A204.1 (cell line): ENCODE results near the gene ENHO.
"Not testable (repeated sequence)": the region's sequence is repeated elsewhere in the genome, so short reads cannot be mapped to it uniquely, and the experiment has no call there.

Source experiments
- FAIRE-seq: peaks from 2 replicates; lab custom pipeline; 2012; peaks lifted over from hg19 to GRCh38; lab: Jason Lieb, UNC

The ENHO gene

DNA sequence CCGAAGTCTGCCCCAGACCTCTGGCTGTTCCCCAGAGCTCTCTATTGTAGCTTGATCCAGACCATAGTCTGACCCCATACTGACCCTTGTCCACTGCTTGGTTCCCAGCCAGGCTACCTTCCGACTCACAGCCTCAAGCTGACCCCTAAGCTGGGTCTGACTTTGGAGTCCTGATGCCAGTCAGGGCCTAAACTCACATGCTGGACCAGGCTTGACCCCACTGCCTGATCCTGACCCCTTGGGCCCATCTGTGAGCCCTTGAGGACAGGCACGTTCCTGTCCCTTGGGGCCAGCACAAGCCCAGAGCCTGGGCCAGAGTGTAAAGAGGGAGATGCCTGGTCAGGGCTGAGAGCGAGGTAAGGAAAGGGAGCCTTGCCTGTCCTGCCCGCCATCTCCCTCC, 32.7 kb upstream of the ENHO start:
- FAIRE-seq = no peak

DNA sequence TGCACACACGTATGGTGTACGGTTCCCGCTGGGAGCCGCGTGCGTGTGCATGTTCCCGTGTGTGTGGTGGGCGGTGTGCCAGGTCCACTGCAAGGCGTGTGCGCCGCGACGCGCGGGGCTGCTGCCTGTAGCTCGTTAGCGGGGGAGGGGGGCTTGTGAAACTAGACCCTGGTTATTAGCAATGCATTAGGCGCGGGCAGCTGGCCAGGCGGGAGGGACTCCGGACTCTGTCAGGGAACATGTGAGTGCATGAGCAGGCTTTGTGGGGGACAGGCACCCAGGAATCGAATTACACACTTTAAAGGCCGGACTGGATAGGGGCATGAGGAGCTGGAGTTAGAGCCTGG, 32.2 kb upstream of the ENHO start:
- FAIRE-seq = no peak

DNA sequence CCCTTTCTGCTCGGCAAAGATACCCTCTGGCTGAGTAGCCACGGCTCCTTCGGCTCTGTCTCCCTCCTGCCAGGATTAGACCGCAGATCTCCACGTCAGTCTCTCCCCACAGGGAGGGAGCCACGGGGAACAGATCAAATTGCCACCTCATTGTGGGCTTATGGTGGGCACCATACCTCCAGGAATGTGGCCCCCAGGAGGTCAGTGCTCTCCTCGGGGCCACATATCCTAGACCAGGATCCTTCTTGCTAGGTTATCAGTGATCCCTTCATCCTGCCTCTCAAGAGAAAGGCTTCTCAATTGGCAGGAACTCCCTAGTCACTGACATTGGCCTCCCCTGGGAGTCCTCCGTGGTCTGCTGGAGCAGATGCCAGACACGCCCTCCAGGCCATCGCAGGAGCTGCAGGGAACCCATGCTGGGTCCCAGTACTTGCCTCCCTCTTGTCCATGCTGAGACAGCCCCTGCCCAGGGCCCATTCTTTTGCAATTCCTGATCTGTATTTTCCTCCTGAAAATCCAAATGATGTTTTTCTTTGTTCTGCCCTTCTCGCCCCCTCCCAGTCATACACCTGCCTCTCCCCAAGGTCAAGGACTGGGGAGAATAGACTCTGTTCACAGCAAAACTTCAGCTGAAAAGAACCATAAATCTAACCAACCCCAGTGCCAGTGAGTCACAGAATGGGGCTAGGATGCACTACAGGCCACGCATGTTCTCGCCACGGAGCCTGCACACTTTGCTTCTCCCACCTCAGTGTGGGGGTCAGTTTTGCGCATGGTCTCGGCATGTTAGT, 31.6 kb upstream of the ENHO start:
- no peak for FAIRE-seq

DNA sequence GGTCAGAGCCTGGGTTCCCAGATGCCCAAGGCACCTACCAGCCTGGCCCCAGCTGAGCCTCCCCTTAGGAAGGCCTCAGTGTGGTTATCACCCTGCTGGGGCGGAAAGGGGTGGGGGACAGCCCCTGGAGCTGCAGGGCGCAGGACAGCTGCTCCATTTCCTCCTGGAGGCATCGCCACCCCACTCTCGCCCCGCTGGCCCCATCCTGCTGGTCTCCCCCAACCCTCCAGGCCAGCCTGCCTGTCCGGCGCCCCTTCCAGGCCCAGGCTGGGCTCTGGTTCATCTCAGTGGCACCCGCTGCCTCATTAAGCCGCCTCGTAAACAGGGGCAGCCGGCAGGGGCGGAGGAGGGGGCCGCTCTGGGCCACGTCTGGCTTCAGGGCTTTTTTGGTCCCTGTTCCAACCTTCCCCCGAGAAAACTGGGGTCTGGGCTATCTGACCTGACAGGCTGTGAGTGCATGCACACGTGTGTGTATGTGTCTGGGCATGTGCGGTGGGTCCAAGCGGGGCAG, 30.8 kb upstream of the ENHO start:
- no peak for FAIRE-seq

DNA sequence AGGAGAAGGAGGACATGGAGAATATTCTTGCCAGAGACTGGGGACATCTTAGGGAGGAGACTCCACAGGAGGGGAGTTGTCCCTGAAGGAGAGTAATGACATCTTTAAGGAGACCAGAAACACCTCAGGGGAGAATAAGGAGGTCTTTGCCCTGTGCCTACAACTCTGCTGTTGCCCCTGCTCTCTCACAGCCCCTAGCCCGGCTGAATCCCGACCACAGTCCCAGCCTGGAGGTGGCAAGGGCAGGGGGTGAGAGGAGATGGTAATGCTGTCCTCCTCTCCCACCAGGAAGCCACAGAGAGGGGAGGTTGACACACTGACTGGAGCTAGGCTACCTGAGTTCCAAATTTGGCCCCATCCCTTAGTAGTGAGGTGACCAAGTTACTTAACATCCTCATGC, 30.2 kb upstream of the ENHO start:
- FAIRE-seq = no peak

GRCh38 chr9:34552606-34552981, 29.8 kb upstream of the ENHO start:
- no peak for FAIRE-seq

GRCh38 chr9:34551751-34552605, 29.2 kb upstream of the ENHO start:
- no peak for FAIRE-seq

DNA sequence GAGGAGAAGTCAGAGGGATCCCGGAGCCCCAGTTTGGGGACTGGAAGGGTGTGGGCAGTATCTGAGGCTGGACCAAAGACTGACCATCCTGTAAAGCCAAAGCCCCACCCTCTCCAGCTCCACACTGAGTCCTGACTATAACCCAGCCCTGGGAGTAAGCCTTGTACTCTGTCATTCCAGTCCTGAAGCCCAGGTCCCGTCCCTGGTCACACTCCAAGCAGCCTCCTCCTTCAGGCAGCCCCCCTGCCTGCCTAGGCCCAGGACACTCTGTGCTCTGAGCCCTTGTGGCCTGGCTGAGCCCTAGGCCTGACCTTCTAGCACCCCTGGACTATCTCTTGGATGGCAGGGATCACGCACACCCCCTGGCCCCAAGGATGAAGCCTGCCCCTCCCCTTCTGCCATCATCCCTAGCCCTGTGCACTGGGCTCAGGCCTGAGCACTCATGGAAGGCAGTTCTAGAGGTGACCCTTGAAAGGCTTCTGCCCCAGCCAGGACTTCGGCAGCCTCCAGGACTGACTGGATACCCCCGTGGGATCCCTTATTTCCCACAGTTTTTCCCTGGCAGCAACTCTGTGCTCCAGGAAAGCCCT, 28.0 kb upstream of the ENHO start:
- no peak for FAIRE-seq

DNA sequence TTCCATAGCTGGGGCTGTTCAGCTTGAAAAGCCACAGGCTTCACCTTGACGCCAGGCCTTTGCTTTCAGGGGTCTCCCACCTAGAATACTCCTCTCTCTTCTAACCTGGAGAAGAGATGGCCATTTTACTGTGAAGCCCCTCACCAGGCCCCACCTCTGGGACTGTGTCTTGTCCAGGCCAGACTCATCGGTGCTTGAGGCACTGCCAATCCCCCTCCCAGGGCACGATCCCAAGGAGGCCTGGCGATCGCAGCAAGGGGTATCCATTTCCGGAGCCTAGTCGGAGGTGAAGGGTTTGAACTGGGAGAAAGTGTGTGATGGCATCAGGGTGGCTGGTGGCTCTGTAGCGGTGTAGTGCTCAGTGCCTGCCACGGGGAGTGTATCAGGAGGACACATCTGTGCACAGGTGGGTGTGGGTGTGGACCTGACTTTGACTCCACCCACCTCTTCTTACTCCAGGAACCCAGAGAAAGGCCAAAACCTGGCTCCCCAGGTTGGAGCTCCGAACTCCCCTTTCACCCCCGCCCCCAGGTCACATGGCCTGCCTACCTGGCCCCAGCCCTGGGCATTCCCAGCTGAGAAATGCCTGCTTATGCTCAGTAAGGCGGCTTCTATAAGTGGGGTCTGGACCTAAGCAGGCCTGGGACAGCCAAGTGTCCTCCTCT, 27.4 kb upstream of the ENHO start:
- FAIRE-seq = no peak

GRCh38 chr9:34549407-34549732, 26.6 kb upstream of the ENHO start:
- FAIRE-seq = no peak

DNA sequence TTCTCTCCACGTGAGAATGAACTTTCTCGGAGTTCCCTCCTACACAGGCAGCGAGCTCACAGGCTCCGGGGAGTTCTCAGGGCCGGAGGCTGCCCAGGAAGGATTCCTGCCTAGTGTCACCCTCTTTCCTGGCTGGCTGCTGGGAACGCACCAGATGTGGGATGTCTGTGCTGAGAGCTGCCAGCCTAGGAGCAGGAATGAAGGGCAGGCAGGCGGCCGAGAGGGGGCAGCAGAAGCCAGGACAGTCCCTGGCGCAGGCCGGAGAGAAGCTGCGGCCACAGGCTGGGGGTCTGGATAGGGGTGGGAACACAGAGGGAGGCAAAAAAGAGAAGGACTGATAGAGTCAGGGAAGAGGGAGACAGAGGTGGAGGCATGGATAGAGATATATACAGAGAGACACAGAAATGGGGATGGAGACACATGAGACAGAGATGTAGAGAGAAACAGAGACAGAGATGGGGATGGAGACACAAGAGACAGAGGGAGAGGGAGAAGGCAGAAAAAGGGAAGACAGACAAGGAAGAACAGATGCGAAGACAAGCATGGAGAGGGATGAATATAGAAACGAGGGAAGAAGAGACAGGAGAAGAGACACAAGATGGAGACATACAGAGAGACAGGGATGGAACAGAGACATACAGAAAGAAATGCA, 25.3 kb upstream of the ENHO start:
- no peak for FAIRE-seq

- FAIRE-seq = no peak
Observed at GRCh38 chr9:34546834-34547827, 24.3 kb upstream of the ENHO start.

- no peak for FAIRE-seq
Observed at GRCh38 chr9:34546102-34546833, 23.5 kb upstream of the ENHO start.

GRCh38 chr9:34545497-34545896, 22.7 kb upstream of the ENHO start:
- no peak for FAIRE-seq

DNA sequence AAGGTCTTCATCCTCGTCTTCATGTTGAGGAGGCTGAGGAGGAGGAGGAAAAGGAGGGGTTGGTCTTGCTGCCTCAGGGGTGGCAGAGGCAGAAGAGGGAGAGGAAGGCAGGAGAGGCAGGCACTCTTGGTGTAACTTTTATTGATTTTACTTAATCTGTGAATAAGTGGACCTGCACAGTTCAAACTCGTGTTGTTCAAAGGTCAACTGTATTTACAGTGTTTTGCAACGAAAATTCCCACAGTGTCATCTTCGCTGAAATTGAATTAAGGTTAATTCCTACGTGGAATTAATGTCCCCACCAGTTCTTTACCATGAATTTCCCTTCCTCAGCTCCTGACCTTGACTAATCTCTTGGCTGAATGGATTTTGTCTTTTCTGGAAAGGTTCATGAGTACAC, 21.2 kb upstream of the ENHO start:
- FAIRE-seq = no peak

GRCh38 chr9:34541540-34541939, 18.8 kb upstream of the ENHO start:
- no peak for FAIRE-seq

- FAIRE-seq = no peak
Observed at GRCh38 chr9:34540827-34541226, 18.0 kb upstream of the ENHO start.

GRCh38 chr9:34536685-34537084, 13.9 kb upstream of the ENHO start:
- FAIRE-seq = no peak

GRCh38 chr9:34532041-34532440, 9.3 kb upstream of the ENHO start:
- not testable (repeated sequence) for FAIRE-seq

GRCh38 chr9:34526026-34526425, 3.2 kb upstream of the ENHO start:
- FAIRE-seq = no peak
